ENCODE data around the gene ASB2.

The ASB2 gene

DNA sequence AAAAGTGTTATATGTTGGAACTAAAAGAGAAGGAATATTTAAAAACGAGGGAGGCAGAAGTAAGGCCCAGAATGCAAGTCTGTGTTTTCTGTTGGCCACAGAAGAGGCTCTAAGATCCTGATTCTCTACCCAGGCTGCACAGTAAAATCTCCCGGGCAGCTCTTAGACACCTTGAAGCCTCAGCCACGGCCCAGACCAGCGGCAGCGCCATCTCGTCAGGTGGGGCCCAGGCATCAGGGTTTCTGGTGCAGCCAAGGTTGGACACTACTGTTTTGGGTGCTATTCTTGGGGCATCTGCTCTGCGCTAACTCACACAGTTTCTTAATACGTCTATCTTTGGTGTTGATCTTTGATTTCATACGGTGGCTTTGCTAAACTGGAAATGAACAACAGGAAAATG lies 32.4 kb downstream of the ASB2 start:
- no peak overlapping the region for H2AFZ ChIP-seq (ENCODE audit: low read depth, low read length)
- H3K9me3 ChIP-seq (ENCODE audit: insufficient read depth, low read length): no peaks in the 10 kb centered on the region
- peaks cover 17% of the 10 kb centered on the region for H3K27me3 ChIP-seq (ENCODE audit: low read depth, low read length)
- H3K4me3 ChIP-seq (ENCODE audit: low read length): no peak overlapping the region
- no peak overlapping the region for H3K27ac ChIP-seq (ENCODE audit: low read length)
- H3K9ac ChIP-seq (ENCODE audit: low read length): no peak overlapping the region
- no peaks in the 10 kb centered on the region for H3K79me2 ChIP-seq (ENCODE audit: low read length)
- TF ChIP-seq, protein P1, sequence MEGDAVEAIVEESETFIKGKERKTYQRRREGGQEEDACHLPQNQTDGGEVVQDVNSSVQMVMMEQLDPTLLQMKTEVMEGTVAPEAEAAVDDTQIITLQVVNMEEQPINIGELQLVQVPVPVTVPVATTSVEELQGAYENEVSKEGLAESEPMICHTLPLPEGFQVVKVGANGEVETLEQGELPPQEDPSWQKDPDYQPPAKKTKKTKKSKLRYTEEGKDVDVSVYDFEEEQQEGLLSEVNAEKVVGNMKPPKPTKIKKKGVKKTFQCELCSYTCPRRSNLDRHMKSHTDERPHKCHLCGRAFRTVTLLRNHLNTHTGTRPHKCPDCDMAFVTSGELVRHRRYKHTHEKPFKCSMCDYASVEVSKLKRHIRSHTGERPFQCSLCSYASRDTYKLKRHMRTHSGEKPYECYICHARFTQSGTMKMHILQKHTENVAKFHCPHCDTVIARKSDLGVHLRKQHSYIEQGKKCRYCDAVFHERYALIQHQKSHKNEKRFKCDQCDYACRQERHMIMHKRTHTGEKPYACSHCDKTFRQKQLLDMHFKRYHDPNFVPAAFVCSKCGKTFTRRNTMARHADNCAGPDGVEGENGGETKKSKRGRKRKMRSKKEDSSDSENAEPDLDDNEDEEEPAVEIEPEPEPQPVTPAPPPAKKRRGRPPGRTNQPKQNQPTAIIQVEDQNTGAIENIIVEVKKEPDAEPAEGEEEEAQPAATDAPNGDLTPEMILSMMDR (IDR thresholded peaks at IDR 0.05; ENCODE audit: low read depth, low read length): no peak
- TF ChIP-seq EZH2phosphoT487 (IDR thresholded peaks at IDR 0.05; ENCODE audit: low read depth): no peak
- H3K4me2 ChIP-seq (ENCODE audit: low read length): no peak overlapping the region
- peaks cover 20% of the 10 kb centered on the region for H3K4me1 ChIP-seq (ENCODE audit: low read length)
- no peaks in the 10 kb centered on the region for H3K36me3 ChIP-seq (replicated peaks; ENCODE audit: low read depth, low read length)
- H4K20me1 ChIP-seq (ENCODE audit: insufficient read depth, low read length): no peaks in the 10 kb centered on the region

DNA sequence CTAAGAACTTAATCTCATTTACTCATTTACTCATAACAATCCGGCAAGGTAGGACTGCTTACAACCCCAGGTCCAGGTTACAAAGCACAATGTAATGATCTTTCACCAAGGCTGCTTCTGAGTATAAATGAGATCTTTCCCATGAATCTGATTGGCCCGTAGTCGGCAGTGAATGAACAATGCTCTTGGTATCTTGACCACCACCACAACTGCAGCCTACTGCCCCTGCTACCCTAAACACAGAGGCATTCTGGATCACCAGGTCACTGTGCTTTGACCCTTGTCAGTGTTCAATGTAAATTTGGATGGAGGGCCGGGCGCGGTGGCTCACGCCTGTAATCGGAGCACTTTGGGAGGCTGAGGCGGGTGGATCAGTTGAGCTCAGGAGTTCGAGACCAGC lies 33.3 kb downstream of the ASB2 start:
- H3K36me3 ChIP-seq (replicated peaks; ENCODE audit: low read depth, low read length): no peaks in the 10 kb centered on the region
- no peak for TF ChIP-seq EZH2phosphoT487 (IDR thresholded peaks at IDR 0.05; ENCODE audit: low read depth)
- TF ChIP-seq, protein P1 (IDR thresholded peaks at IDR 0.05; ENCODE audit: low read depth, low read length): no peak
- H2AFZ ChIP-seq (ENCODE audit: low read depth, low read length): no peak overlapping the region
- no peak overlapping the region for H3K4me3 ChIP-seq (ENCODE audit: low read length)
- peaks cover 17% of the 10 kb centered on the region for H3K27me3 ChIP-seq (ENCODE audit: low read depth, low read length)
- H3K9ac ChIP-seq (ENCODE audit: low read length): no peak overlapping the region
- H3K9me3 ChIP-seq (ENCODE audit: insufficient read depth, low read length): no peaks in the 10 kb centered on the region
- H3K79me2 ChIP-seq (ENCODE audit: low read length): no peaks in the 10 kb centered on the region
- no peak overlapping the region for H3K4me2 ChIP-seq (ENCODE audit: low read length)
- H3K27ac ChIP-seq (ENCODE audit: low read length): no peak overlapping the region
- H3K4me1 ChIP-seq (ENCODE audit: low read length): peaks cover 20% of the 10 kb centered on the region
- H4K20me1 ChIP-seq (ENCODE audit: insufficient read depth, low read length): no peaks in the 10 kb centered on the region

DNA sequence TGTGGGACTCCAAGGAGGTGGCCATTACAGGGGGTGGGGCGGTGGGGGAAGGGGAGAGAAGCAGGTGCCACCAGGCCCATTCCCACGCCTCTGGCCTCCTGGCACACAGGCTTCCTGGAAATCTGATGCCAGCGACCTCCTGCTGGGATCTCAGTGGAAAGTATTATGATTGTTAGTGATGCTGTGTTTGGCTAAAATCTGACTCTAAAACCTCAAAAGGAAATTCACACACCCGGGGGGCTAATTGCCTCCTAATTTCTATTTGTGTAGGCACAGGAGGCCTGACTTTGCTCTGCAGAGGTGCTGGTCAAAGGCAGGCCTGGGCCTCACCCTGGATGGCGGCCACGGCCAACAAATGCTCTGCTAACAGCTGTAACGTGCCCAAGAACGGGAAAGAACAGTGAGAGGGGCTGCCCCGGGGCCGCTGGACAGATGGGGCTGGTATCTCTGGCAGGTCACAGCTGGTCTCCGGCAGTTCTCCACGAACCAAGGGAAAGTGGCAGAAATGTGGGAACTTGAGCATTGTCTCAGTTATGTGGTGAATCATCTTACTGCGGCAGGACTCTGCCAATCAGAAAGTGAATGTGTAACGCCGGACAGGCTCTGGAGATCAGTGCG lies 35.0 kb downstream of the ASB2 start:
- no peak overlapping the region for H3K9ac ChIP-seq (ENCODE audit: low read length)
- TF ChIP-seq EZH2phosphoT487 (IDR thresholded peaks at IDR 0.05; ENCODE audit: low read depth): no peak
- TF ChIP-seq, protein P1 (IDR thresholded peaks at IDR 0.05; ENCODE audit: low read depth, low read length): no peak
- no peaks in the 10 kb centered on the region for H4K20me1 ChIP-seq (ENCODE audit: insufficient read depth, low read length)
- peaks cover 12% of the 10 kb centered on the region for H3K27me3 ChIP-seq (ENCODE audit: low read depth, low read length)
- no peak overlapping the region for H3K27ac ChIP-seq (ENCODE audit: low read length)
- no peak overlapping the region for H3K4me2 ChIP-seq (ENCODE audit: low read length)
- no peaks in the 10 kb centered on the region for H3K9me3 ChIP-seq (ENCODE audit: insufficient read depth, low read length)
- H3K79me2 ChIP-seq (ENCODE audit: low read length): no peaks in the 10 kb centered on the region
- H3K4me1 ChIP-seq (ENCODE audit: low read length): peaks cover 17% of the 10 kb centered on the region
- H3K36me3 ChIP-seq (replicated peaks; ENCODE audit: low read depth, low read length): no peaks in the 10 kb centered on the region
- H2AFZ ChIP-seq (ENCODE audit: low read depth, low read length): no peak overlapping the region
- no peak overlapping the region for H3K4me3 ChIP-seq (ENCODE audit: low read length)

DNA sequence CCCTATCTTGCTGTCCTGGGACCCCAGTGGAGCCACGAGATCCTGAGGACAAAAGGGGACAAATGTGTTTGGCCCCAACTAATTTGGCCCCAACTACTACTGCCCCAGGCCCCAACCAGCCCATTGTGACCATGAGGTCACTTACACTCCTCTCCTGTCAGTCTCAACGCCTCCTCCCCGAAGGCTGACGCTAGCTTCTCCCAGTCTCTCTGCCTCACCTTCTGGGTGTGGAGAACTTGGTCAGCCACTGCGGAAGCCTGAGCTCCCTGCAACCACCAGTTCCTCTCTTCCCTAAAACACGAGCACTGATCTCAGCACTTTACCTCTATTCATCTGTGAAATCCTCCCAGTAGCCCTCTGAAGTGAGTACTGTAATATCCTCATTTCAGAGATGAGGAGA lies 35.9 kb downstream of the ASB2 start:
- H3K4me2 ChIP-seq (ENCODE audit: low read length): no peak overlapping the region
- H4K20me1 ChIP-seq (ENCODE audit: insufficient read depth, low read length): no peaks in the 10 kb centered on the region
- no peaks in the 10 kb centered on the region for H3K36me3 ChIP-seq (replicated peaks; ENCODE audit: low read depth, low read length)
- TF ChIP-seq, protein P1 (IDR thresholded peaks at IDR 0.05; ENCODE audit: low read depth, low read length): no peak
- no peak for TF ChIP-seq EZH2phosphoT487 (IDR thresholded peaks at IDR 0.05; ENCODE audit: low read depth)
- peak overlapping the region; percentile 7; the same call in 1 of the 2 replicates for H3K9ac ChIP-seq (ENCODE audit: low read length)
- H3K27me3 ChIP-seq (ENCODE audit: low read depth, low read length): peaks cover 3% of the 10 kb centered on the region; the same call in 1 of the 2 replicates
- H2AFZ ChIP-seq (ENCODE audit: low read depth, low read length): no peak overlapping the region
- no peaks in the 10 kb centered on the region for H3K79me2 ChIP-seq (ENCODE audit: low read length)
- peaks cover 11% of the 10 kb centered on the region for H3K4me1 ChIP-seq (ENCODE audit: low read length)
- H3K9me3 ChIP-seq (ENCODE audit: insufficient read depth, low read length): no peaks in the 10 kb centered on the region
- H3K4me3 ChIP-seq (ENCODE audit: low read length): no peak overlapping the region
- no peak overlapping the region for H3K27ac ChIP-seq (ENCODE audit: low read length)
